Liver (tissue), 9 donors: Measurements from ENCODE around the gene ACAN. TPM values are rescaled to one million over a fixed set of nuclear protein-coding genes. Genes with fewer than 3 reads are reported as not detected.

Experiments used
- DNase-seq: peaks from one replicate; pipeline ENCODE4 v3.0.0-alpha.2; 2017; ENCODE audit warnings: low spot score
- H3K27ac ChIP-seq, 2 donors: one replicate each; pipeline ENCODE4 v1.7.0; 2013; ENCODE audit warnings: inconsistent platforms in 2 of 2, low read length in 2 of 2, control low read depth in 1 of 2, low read depth in 1 of 2, mild to moderate bottlenecking in 1 of 2
- H3K27me3 ChIP-seq, 4 donors: one replicate each; pipeline versions ENCODE4 v1.6.1 to v1.7.0; 2013; ENCODE audit warnings: low read length in 3 of 4, inconsistent platforms in 1 of 4, mild to moderate bottlenecking in 1 of 4, moderate library complexity in 1 of 4; ENCODE audit not compliant: control insufficient read depth in 4 of 4, insufficient read depth in 4 of 4
- H3K36me3 ChIP-seq, 4 donors: one replicate each; pipeline versions ENCODE4 v1.6.1 to v1.7.0; 2013; ENCODE audit warnings: low read length in 3 of 4, mild to moderate bottlenecking in 3 of 4, low read depth in 1 of 4, moderate library complexity in 1 of 4; ENCODE audit not compliant: control insufficient read depth in 4 of 4, insufficient read depth in 3 of 4
- H3K4me1 ChIP-seq, 4 donors: one replicate each; pipeline versions ENCODE4 v1.6.1 to v1.7.0; 2013; ENCODE audit warnings: low read length in 3 of 4, mild to moderate bottlenecking in 3 of 4, moderate library complexity in 1 of 4; ENCODE audit not compliant: control insufficient read depth in 4 of 4, insufficient read depth in 4 of 4
- H3K4me3 ChIP-seq, 3 donors: one replicate each; pipeline versions ENCODE4 v1.6.1 to v1.7.0; 2013; ENCODE audit warnings: low read length in 3 of 3, control low read depth in 1 of 3, low read depth in 1 of 3, mild to moderate bottlenecking in 1 of 3
- H3K9ac ChIP-seq, 2 donors: one replicate each; pipeline ENCODE4 v1.7.0; 2013; ENCODE audit warnings: low read length in 2 of 2, mild to moderate bottlenecking in 2 of 2, moderate library complexity in 2 of 2, control low read depth in 1 of 2, low read depth in 1 of 2
- H3K9me3 ChIP-seq, 4 donors: one replicate each; pipeline versions ENCODE4 v1.6.1 to v1.7.0; 2013; ENCODE audit warnings: low read length in 3 of 4; ENCODE audit not compliant: control insufficient read depth in 4 of 4
- CTCF ChIP-seq: fragments of 150-350 bp; IDR thresholded peaks from 2 replicates; pipeline ENCODE4 v1.5.1; 2017; ENCODE audit warnings: improper control_type of control experiment, low read depth, low read length; ENCODE audit not compliant: missing input control
- EGR1 ChIP-seq, 2 donors: IDR thresholded peaks; 2 replicates each; pipeline ENCODE4 v1.6.1; 2016 to 2018; ENCODE audit warnings: antibody characterized with exemption in 2 of 2, low read depth in 2 of 2
- FOXA1 ChIP-seq: IDR thresholded peaks from 2 replicates; pipeline ENCODE4 v1.6.1; 2016; ENCODE audit warnings: antibody characterized with exemption
- FOXA2 ChIP-seq: IDR thresholded peaks from 2 replicates; pipeline ENCODE4 v1.6.1; 2016; ENCODE audit warnings: antibody characterized with exemption
- HNF4G ChIP-seq: IDR thresholded peaks from 2 replicates; pipeline ENCODE4 v1.6.1; 2016; ENCODE audit warnings: antibody characterized with exemption
- JUND ChIP-seq, 2 donors: IDR thresholded peaks; 2 replicates each; pipeline ENCODE4 v1.6.1; 2016; ENCODE audit warnings: antibody characterized with exemption in 2 of 2
- NR2F2 ChIP-seq: IDR thresholded peaks from 2 replicates; pipeline ENCODE4 v1.6.1; 2016; ENCODE audit warnings: antibody characterized with exemption
- RAD21 ChIP-seq, 2 donors: IDR thresholded peaks; 2 replicates each; pipeline ENCODE4 v1.6.1; 2016; ENCODE audit warnings: antibody characterized with exemption in 2 of 2, mild to moderate bottlenecking in 2 of 2
- REST ChIP-seq: IDR thresholded peaks from 2 replicates; pipeline ENCODE4 v1.6.1; 2016; ENCODE audit warnings: antibody characterized with exemption, mild to moderate bottlenecking
- SP1 ChIP-seq: IDR thresholded peaks from 2 replicates; pipeline ENCODE4 v1.6.1; 2018; ENCODE audit warnings: antibody characterized with exemption, mild to moderate bottlenecking
- TAF1 ChIP-seq: conservative IDR thresholded peaks from 2 replicates; pipeline ENCODE4 v1.6.1; 2016; ENCODE audit warnings: antibody characterized with exemption, mild to moderate bottlenecking
- YY1 ChIP-seq: IDR thresholded peaks from 2 replicates; pipeline ENCODE4 v1.6.1; 2016; ENCODE audit warnings: antibody characterized with exemption, mild to moderate bottlenecking
- ZBTB33 ChIP-seq: IDR thresholded peaks from 2 replicates; pipeline ENCODE4 v1.6.1; 2016; ENCODE audit warnings: antibody characterized with exemption
- WGBS: extraction: QIAGEN DNeasy Blood & Tissue Kit; methylation state at CpG from one replicate; pipeline ENCODE4 v1.1.7; 2013; 5-methylcytosine and 5-hydroxymethylcytosine counted together
- polyA plus RNA-seq, 2 donors: library from polyadenylated mRNA; stranded (reverse) in 1 of 2; unstranded in 1 of 2; fragments of 200-250 nt in 1 of 2; fragments of >200 nt in 1 of 2; fragmentation: Nextera tagmentation in 1 of 2; extraction: Ambion mirVana in 1 of 2; gene quantifications; one replicate each; pipeline versions ENCODE4 v1.2.1 to v1.2.3, GENCODE V29; 2013 to 2015
- total RNA-seq, 2 donors: library from RNA; depleted of rRNA; stranded (reverse); fragments of >200 nt; gene quantifications; one replicate each; pipeline ENCODE4 v1.2.3, GENCODE V29; 2014
- donor health status: healthy.
- donor health status: healthy.
- donor health status: healthy.
- donor health status: healthy.
- donor health status: healthy.

Gene ACAN
- total and polyA plus RNA-seq, 4 donors: under 0.01 to 0.05 (median under 0.01) TPM; not detected in 1

DNA sequence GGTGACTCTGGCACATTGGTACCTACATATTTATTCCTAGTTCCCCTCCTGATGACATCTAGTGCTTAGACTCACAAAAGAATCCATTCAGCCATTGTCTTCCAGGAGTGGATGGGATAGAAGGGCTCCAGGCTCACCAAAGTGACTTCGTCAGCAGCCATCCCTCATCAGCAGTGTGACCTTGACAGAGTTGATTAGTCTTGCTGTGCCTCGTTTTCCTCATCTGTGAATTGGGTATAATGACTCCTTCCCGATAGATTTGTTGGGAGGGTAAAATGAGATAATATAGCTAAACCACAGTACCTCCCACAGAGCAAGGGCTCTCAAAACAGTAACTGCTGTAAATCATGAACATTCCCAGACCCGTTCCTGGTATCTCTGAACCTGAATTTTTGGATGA lies 10.7 kb downstream of the ACAN start:
- H3K9me3 ChIP-seq: no peaks in the 10 kb centered on the region
- WGBS: 81% methylated on average over 4 of the region's 4 CpGs

DNA sequence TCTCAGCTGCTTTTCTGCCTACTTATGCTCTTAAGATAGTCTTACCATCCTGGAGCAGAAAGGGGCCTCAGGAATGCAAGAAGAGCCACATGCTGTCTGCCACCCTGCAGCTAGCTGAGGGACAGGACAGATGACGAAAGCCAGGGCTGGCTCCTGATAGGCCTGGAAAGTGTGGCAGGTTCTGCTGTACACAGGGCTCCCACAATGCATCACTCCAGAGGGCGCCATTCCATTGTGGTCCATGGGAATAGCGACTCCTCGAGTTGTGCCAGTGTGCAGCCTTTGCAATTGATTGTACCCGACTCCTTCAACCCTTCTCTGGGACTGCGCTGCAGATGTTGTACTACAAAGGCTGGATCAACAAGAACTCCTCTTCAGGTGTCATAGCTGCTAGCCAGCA lies 11.2 kb downstream of the ACAN start:
- no peak for DNase-seq
- TF ChIP-seq REST (no peak), TAF1 (no peak), CTCF (no peak), FOXA1 (no peak)
- H3K27ac ChIP-seq: no peak overlapping the region
- peaks cover 0 to 3% (median 0%) of the 10 kb centered on the region in 4 donors for H3K27me3 ChIP-seq
- H3K4me1 ChIP-seq: no peaks in the 10 kb centered on the region
- H3K36me3 ChIP-seq: no peaks in the 10 kb centered on the region
- WGBS: 89% methylated on average over 6 of the region's 6 CpGs
- no peak overlapping the region for H3K4me3 ChIP-seq
- H3K9me3 ChIP-seq: no peaks in the 10 kb centered on the region
- no peak overlapping the region for H3K9ac ChIP-seq

More for the DNA sequence above, 10.7 kb downstream of the ACAN start:
- Histone ChIP-seq H3K27me3 (peaks cover 0 to 3% (median 0%) of the 10 kb centered on the region in 4 donors), H3K36me3 (no peaks in the 10 kb centered on the region), H3K27ac (no peak overlapping the region), H3K4me1 (no peaks in the 10 kb centered on the region), H3K4me3 (no peak overlapping the region), H3K9ac (no peak overlapping the region)
- TF ChIP-seq TAF1 (no peak), HNF4G (no peak), EGR1 (IDR thresholded peaks at IDR 0.05; ENCODE audit: low read depth in 2 of 2) (no peak), SP1 (no peak)
- DNase-seq: no peak

DNA sequence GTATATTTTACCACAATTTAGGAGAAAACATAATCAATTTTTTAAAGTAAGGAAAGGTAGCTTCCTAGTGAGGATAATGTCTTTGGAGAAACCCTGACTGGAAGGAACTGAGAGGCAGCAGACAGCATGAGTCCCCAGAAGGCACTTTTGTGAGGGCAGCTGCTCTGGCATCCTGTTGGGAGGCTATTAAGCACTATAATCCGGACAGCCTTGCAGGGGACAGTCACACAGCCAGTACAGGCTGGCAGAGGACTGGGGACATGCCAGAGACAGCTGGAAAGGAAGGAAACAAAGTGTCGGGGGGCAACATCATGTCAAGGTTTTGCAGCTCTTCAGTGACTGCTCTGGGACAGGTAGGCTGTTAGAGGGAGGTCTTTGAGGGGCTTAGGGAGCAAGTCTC lies 15.7 kb downstream of the ACAN start:
- no peaks in the 10 kb centered on the region for H3K27me3 ChIP-seq
- H3K4me3 ChIP-seq: no peak overlapping the region
- H3K27ac ChIP-seq: no peak overlapping the region
- 58% methylated on average over 2 of the region's 2 CpGs for WGBS
- H3K9ac ChIP-seq: no peak overlapping the region
- H3K36me3 ChIP-seq: no peaks in the 10 kb centered on the region
- no peak for DNase-seq
- no peaks in the 10 kb centered on the region for H3K4me1 ChIP-seq
- H3K9me3 ChIP-seq: no peaks in the 10 kb centered on the region
- TF ChIP-seq YY1 (no peak), JUND (IDR thresholded peaks at IDR 0.05) (no peak), NR2F2 (no peak), TAF1 (no peak), ZBTB33 (no peak), HNF4G (no peak), FOXA2 (no peak), RAD21 (IDR thresholded peaks at IDR 0.05) (no peak), FOXA1 (no peak)
